ENCODE results near the gene FAM169A. TPM values are rescaled to one million over a fixed set of nuclear protein-coding genes. Genes with fewer than 3 reads are reported as not detected.
"Not testable (repeated sequence)": the region's sequence is repeated elsewhere in the genome, so short reads cannot be mapped to it uniquely, and the experiment has no call there.

The FAM169A gene
- total RNA-seq, 1 donor from 2014 or later: 3.0 TPM

- no peak for ATAC-seq (ENCODE audit: poor library complexity)
Observed at GRCh38 chr5:74829413-74829812, 36.8 kb downstream of the FAM169A start.

GRCh38 chr5:74822288-74822687, 43.9 kb downstream of the FAM169A start:
- intact Hi-C loops (cut with DNase I): no loop called here
- no peak for DNase-seq
- ATAC-seq (ENCODE audit: poor library complexity): no peak

More at GRCh38 chr5:74829413-74829812, 36.8 kb downstream of the FAM169A start:
- intact Hi-C loops (cut with DNase I): no loop called here
- no peak for DNase-seq

- intact Hi-C loops (cut with DNase I): no loop called here
- DNase-seq: no peak
- no peak for ATAC-seq (ENCODE audit: poor library complexity)
Observed at GRCh38 chr5:74816875-74817274, 49.3 kb downstream of the FAM169A start.

GRCh38 chr5:74810915-74811314, 55.3 kb downstream of the FAM169A start:
- intact Hi-C loops (cut with DNase I): no loop called here
- DNase-seq: no peak
- no peak for ATAC-seq (ENCODE audit: poor library complexity)

- intact Hi-C loops (cut with DNase I): no loop called here
- ATAC-seq (ENCODE audit: poor library complexity) (no peak), DNase-seq (no peak)
Observed at GRCh38 chr5:74801941-74802340, 64.2 kb downstream of the FAM169A start.

GRCh38 chr5:74801197-74801596, 65.0 kb downstream of the FAM169A start:
- intact Hi-C loops (cut with DNase I): no loop called here
- no peak for ATAC-seq (ENCODE audit: poor library complexity)

GRCh38 chr5:74798977-74799911, 66.9 kb downstream of the FAM169A start:
- ATAC-seq (ENCODE audit: poor library complexity): no peak
- no peak for DNase-seq
- intact Hi-C loops (cut with DNase I): no loop called here

More at GRCh38 chr5:74801197-74801596, 65.0 kb downstream of the FAM169A start:
- no peak for DNase-seq

GRCh38 chr5:74791669-74792068, 74.5 kb downstream of the FAM169A start:
- intact Hi-C loops (cut with DNase I); DNase-seq; ATAC-seq (ENCODE audit: poor library complexity): not testable (repeated sequence)

GRCh38 chr5:74787424-74787823, 78.8 kb downstream of the FAM169A start:
- no peak for DNase-seq
- no peak for ATAC-seq (ENCODE audit: poor library complexity)
- intact Hi-C loops (cut with DNase I): no loop called here

- no peak for DNase-seq
- no peak for ATAC-seq (ENCODE audit: poor library complexity)
- intact Hi-C loops (cut with DNase I): no loop called here
Observed at GRCh38 chr5:74786851-74787250, 79.3 kb downstream of the FAM169A start.

GRCh38 chr5:74778609-74779008, 87.6 kb downstream of the FAM169A start:
- intact Hi-C loops (cut with DNase I): no loop called here
- no peak for DNase-seq
- ATAC-seq (ENCODE audit: poor library complexity): no peak

- DNase-seq: no peak
- ATAC-seq (ENCODE audit: poor library complexity): no peak
- intact Hi-C loops (cut with DNase I): no loop called here
Observed at GRCh38 chr5:74772359-74772758, 93.8 kb downstream of the FAM169A start.

GRCh38 chr5:74767579-74767913, 98.6 kb downstream of the FAM169A start:
- intact Hi-C loops (cut with DNase I): loop anchor here (2.0 kb wide), 1 partner anchor 151 kb away; no protein-coding TSS in a partner anchor
- ATAC-seq (ENCODE audit: poor library complexity) (peak; percentile 10), DNase-seq (no peak)

- DNase-seq: peak; percentile 95
- intact Hi-C loops (cut with DNase I): loop anchor here (2.0 kb wide), 1 partner anchor 152 kb away; no protein-coding TSS in a partner anchor
- ATAC-seq (ENCODE audit: poor library complexity): peak; percentile 100
Observed at GRCh38 chr5:74766849-74767578, 99.2 kb downstream of the FAM169A start, which contains the start of the genes GFM2 and NSA2. TSS of gene GFM2 (minus strand) at chr5:74767117. CDS start at chr5:74763742, 3,375 bp downstream. TSS of gene NSA2 (plus strand) at chr5:74767249. CDS start at chr5:74767361, 112 bp downstream.

- peak; percentile 80 for ATAC-seq (ENCODE audit: poor library complexity)
- DNase-seq: no peak
- intact Hi-C loops (cut with DNase I): loop anchor here (2.0 kb wide), 1 partner anchor 152 kb away; no protein-coding TSS in a partner anchor
Observed at GRCh38 chr5:74766418-74766848, 99.8 kb downstream of the FAM169A start.

- no peak for DNase-seq
- intact Hi-C loops (cut with DNase I): loop anchor here (2.0 kb wide), 1 partner anchor 153 kb away; no protein-coding TSS in a partner anchor
- no peak for ATAC-seq (ENCODE audit: poor library complexity)
Observed at GRCh38 chr5:74765929-74766328, 100.3 kb downstream of the FAM169A start.

- intact Hi-C loops (cut with DNase I): no loop called here
- DNase-seq (no peak), ATAC-seq (ENCODE audit: poor library complexity) (no peak)
Observed at GRCh38 chr5:74765201-74765600, 101.0 kb downstream of the FAM169A start.

- intact Hi-C loops (cut with DNase I): no loop called here
- ATAC-seq (ENCODE audit: poor library complexity): no peak
- DNase-seq: no peak
Observed at GRCh38 chr5:74763504-74763903, 102.7 kb downstream of the FAM169A start.

- intact Hi-C loops (cut with DNase I): no loop called here
- no peak for ATAC-seq (ENCODE audit: poor library complexity)
- no peak for DNase-seq
Observed at GRCh38 chr5:74762599-74762998, 103.6 kb downstream of the FAM169A start.

Data from Right ventricle myocardium superior (tissue), 1 donor.